Trophoblast cell (in vitro differentiated cells and primary cell): ENCODE results near the gene PSMA2.

ENCODE experiments used
- DNase-seq, 2 donors: peaks; one replicate each; pipeline ENCODE4 v3.0.0-alpha.2; 2016
- H2AFZ ChIP-seq: 2 replicates; pipeline ENCODE4 v1.6.1; 2013; ENCODE audit warnings: low read length, moderate library complexity, mild to moderate bottlenecking; ENCODE audit not compliant: insufficient read depth, poor library complexity
- H2AK5ac ChIP-seq: 2 replicates; pipeline ENCODE4 v1.6.1; 2013; ENCODE audit warnings: mild to moderate bottlenecking, low read length
- H2BK120ac ChIP-seq: 2 replicates; pipeline ENCODE4 v1.6.1; 2013; ENCODE audit warnings: low read length, mild to moderate bottlenecking, moderate library complexity; ENCODE audit not compliant: insufficient read depth, poor library complexity
- H2BK12ac ChIP-seq: 2 replicates; pipeline ENCODE4 v1.6.1; 2013; ENCODE audit warnings: mild to moderate bottlenecking, low read length, moderate library complexity
- H2BK5ac ChIP-seq: 2 replicates; pipeline ENCODE4 v1.6.1; 2013; ENCODE audit warnings: low read length, low read depth, moderate library complexity, mild to moderate bottlenecking; ENCODE audit not compliant: poor library complexity
- H3K14ac ChIP-seq: 2 replicates; pipeline ENCODE4 v1.6.1; 2013; ENCODE audit warnings: mild to moderate bottlenecking, low read length
- H3K18ac ChIP-seq: 2 replicates; pipeline ENCODE4 v1.6.1; 2013; ENCODE audit warnings: mild to moderate bottlenecking, low read length
- H3K23ac ChIP-seq: 2 replicates; pipeline ENCODE4 v1.6.1; 2013; ENCODE audit warnings: low read length
- H3K27ac ChIP-seq: 2 replicates; pipeline ENCODE4 v1.5.1; 2013; ENCODE audit warnings: low read depth, mild to moderate bottlenecking, inconsistent platforms, low read length, moderate library complexity
- H3K27me3 ChIP-seq: 2 replicates; pipeline ENCODE4 v1.6.1; 2013; ENCODE audit warnings: inconsistent platforms, mild to moderate bottlenecking, low read length, moderate library complexity; ENCODE audit not compliant: insufficient read depth
- H3K36me3 ChIP-seq, 2 experiments: 1 replicate in 1 of 2; 2 replicates in 1 of 2; pipeline ENCODE4 v1.6.1; 2013; ENCODE audit warnings: low read length in 2 of 2, mild to moderate bottlenecking in 2 of 2, moderate library complexity in 1 of 2; ENCODE audit not compliant: insufficient read depth in 2 of 2, control insufficient read depth in 1 of 2
- H3K4ac ChIP-seq: 2 replicates; pipeline ENCODE4 v1.6.1; 2013; ENCODE audit warnings: low read depth, mild to moderate bottlenecking, low read length, moderate library complexity
- H3K4me1 ChIP-seq, 2 experiments: 1 replicate in 1 of 2; 2 replicates in 1 of 2; pipeline ENCODE4 v1.6.1; 2013; ENCODE audit warnings: low read length in 2 of 2, mild to moderate bottlenecking in 2 of 2, moderate library complexity in 1 of 2; ENCODE audit not compliant: insufficient read depth in 2 of 2, control insufficient read depth in 1 of 2
- H3K4me2 ChIP-seq: 2 replicates; pipeline ENCODE4 v1.6.1; 2013; ENCODE audit warnings: inconsistent platforms, mild to moderate bottlenecking, low read length, moderate library complexity
- H3K4me3 ChIP-seq: 2 replicates; pipeline ENCODE4 v1.5.1; 2013; ENCODE audit warnings: mild to moderate bottlenecking, low read depth, low read length, inconsistent platforms
- H3K79me1 ChIP-seq: one replicate; pipeline ENCODE4 v1.6.1; 2013; ENCODE audit warnings: low read length
- H3K79me2 ChIP-seq: 2 replicates; pipeline ENCODE4 v1.6.1; 2013; ENCODE audit warnings: low read length, mild to moderate bottlenecking; ENCODE audit not compliant: control insufficient read depth, insufficient read depth, poor library complexity
- H3K9ac ChIP-seq: 2 replicates; pipeline ENCODE4 v1.6.1; 2013; ENCODE audit warnings: mild to moderate bottlenecking, low read length
- H3K9me3 ChIP-seq: 2 replicates; pipeline ENCODE4 v1.6.1; 2013; ENCODE audit warnings: low read depth, mild to moderate bottlenecking, control low read depth, inconsistent platforms, low read length; ENCODE audit not compliant: insufficient read depth
- H4K12ac ChIP-seq: 2 replicates; pipeline ENCODE4 v1.6.1; 2013; ENCODE audit warnings: low read depth, mild to moderate bottlenecking, low read length, moderate library complexity
- H4K8ac ChIP-seq: 2 replicates; pipeline ENCODE4 v1.6.1; 2013; ENCODE audit warnings: low read depth, mild to moderate bottlenecking, low read length, moderate library complexity
- H4K91ac ChIP-seq: one replicate; pipeline ENCODE4 v1.6.1; 2013; ENCODE audit warnings: low read depth, mild to moderate bottlenecking, low read length, moderate library complexity
- WGBS: extraction: QIAGEN DNeasy Blood & Tissue Kit; methylation state at CpG from one replicate; pipeline ENCODE4 v1.1.7; 2013; ENCODE audit warnings: missing lambda C conversion rate; ENCODE audit not compliant: insufficient read length, insufficient coverage; ENCODE audit errors: extremely low coverage; 5-methylcytosine and 5-hydroxymethylcytosine counted together

PSMA2 gene

DNA sequence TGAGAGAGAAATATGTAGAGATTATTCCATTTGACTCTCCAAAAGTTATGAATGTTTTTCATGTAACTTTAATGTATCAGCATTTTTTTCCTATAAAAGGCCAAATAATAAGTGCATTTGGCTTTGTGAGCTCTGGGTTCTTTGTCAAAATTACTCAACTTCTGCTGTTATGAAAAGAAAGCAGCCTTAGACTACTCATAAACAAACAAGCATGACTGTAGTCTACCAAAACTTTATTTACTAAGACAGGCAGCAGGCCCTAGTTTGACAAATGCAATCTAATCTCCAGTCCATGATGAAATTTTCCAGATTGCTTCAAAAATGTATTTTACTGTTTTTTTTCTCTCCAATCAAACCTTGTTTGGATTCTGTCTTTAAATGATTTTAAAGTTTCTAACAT lies 46.5 kb upstream of the PSMA2 start:
- H3K23ac ChIP-seq, result no peak overlapping the region
- no peak overlapping the region for H2BK120ac ChIP-seq
- no peak overlapping the region for H4K8ac ChIP-seq
- no peak overlapping the region for H2BK5ac ChIP-seq
- no peak overlapping the region for H3K18ac ChIP-seq
- H3K36me3 ChIP-seq, result no peaks in the 10 kb centered on the region
- H3K27me3 ChIP-seq, result no peaks in the 10 kb centered on the region
- DNase-seq, result no peak
- no peak overlapping the region for H3K4me2 ChIP-seq
- no peaks in the 10 kb centered on the region for H3K4me1 ChIP-seq
- H3K27ac ChIP-seq, result no peak overlapping the region
- H4K91ac ChIP-seq, result no peak overlapping the region
- H3K4me3 ChIP-seq, result no peak overlapping the region
- H2BK12ac ChIP-seq, result no peak overlapping the region
- H2AFZ ChIP-seq, result no peak overlapping the region
- H3K79me2 ChIP-seq, result no peaks in the 10 kb centered on the region
- H3K9me3 ChIP-seq, result no peaks in the 10 kb centered on the region
- H3K4ac ChIP-seq, result no peak overlapping the region
- no peaks in the 10 kb centered on the region for H3K79me1 ChIP-seq
- H3K14ac ChIP-seq, result no peak overlapping the region
- H4K12ac ChIP-seq, result no peak overlapping the region
- H3K9ac ChIP-seq, result no peak overlapping the region
- H2AK5ac ChIP-seq, result no peak overlapping the region

- H2BK5ac ChIP-seq, result no peak overlapping the region
- H3K36me3 ChIP-seq, result no peaks in the 10 kb centered on the region
- H3K18ac ChIP-seq, result no peak overlapping the region
- WGBS, result no CpG with 5 or more reads among the region's 3 CpGs
- no peak overlapping the region for H3K4me3 ChIP-seq
- H3K23ac ChIP-seq, result no peak overlapping the region
- H2BK120ac ChIP-seq, result no peak overlapping the region
- no peak overlapping the region for H2BK12ac ChIP-seq
- no peaks in the 10 kb centered on the region for H3K4me1 ChIP-seq
- no peak overlapping the region for H2AFZ ChIP-seq
- H3K79me1 ChIP-seq, result no peaks in the 10 kb centered on the region
- H4K8ac ChIP-seq, result no peak overlapping the region
- H3K79me2 ChIP-seq, result no peaks in the 10 kb centered on the region
- DNase-seq, result no peak
- H4K12ac ChIP-seq, result no peak overlapping the region
- no peak overlapping the region for H2AK5ac ChIP-seq
- no peak overlapping the region for H3K27ac ChIP-seq
- no peak overlapping the region for H3K9ac ChIP-seq
- H4K91ac ChIP-seq, result no peak overlapping the region
- no peaks in the 10 kb centered on the region for H3K27me3 ChIP-seq
- no peaks in the 10 kb centered on the region for H3K9me3 ChIP-seq
- no peak overlapping the region for H3K4ac ChIP-seq
- no peak overlapping the region for H3K14ac ChIP-seq
- H3K4me2 ChIP-seq, result no peak overlapping the region
These were observed 44.4 kb upstream of the PSMA2 start for GRCh38 chr7:42976371-42976770.

GRCh38 chr7:42972699-42973500 lies 40.9 kb upstream of the PSMA2 start:
- no peak overlapping the region for H2AK5ac ChIP-seq
- H3K4me1 ChIP-seq, result no peaks in the 10 kb centered on the region
- H3K4me3 ChIP-seq, result no peak overlapping the region
- no peak overlapping the region for H4K8ac ChIP-seq
- no peak overlapping the region for H2BK12ac ChIP-seq
- no peak overlapping the region for H4K91ac ChIP-seq
- no peak overlapping the region for H4K12ac ChIP-seq
- H3K9me3 ChIP-seq, result no peaks in the 10 kb centered on the region
- H3K4ac ChIP-seq, result no peak overlapping the region
- no CpG with 5 or more reads among the region's 5 CpGs for WGBS
- no peaks in the 10 kb centered on the region for H3K79me1 ChIP-seq
- no peak overlapping the region for H3K4me2 ChIP-seq
- no peak overlapping the region for H3K14ac ChIP-seq
- no peak overlapping the region for H3K9ac ChIP-seq
- no peaks in the 10 kb centered on the region for H3K79me2 ChIP-seq
- H2AFZ ChIP-seq, result no peak overlapping the region
- no peaks in the 10 kb centered on the region for H3K36me3 ChIP-seq
- no peaks in the 10 kb centered on the region for H3K27me3 ChIP-seq
- no peak overlapping the region for H3K23ac ChIP-seq
- no peak overlapping the region for H3K18ac ChIP-seq
- H2BK120ac ChIP-seq, result no peak overlapping the region
- no peak overlapping the region for H2BK5ac ChIP-seq
- H3K27ac ChIP-seq, result no peak overlapping the region
- no peak for DNase-seq

DNA sequence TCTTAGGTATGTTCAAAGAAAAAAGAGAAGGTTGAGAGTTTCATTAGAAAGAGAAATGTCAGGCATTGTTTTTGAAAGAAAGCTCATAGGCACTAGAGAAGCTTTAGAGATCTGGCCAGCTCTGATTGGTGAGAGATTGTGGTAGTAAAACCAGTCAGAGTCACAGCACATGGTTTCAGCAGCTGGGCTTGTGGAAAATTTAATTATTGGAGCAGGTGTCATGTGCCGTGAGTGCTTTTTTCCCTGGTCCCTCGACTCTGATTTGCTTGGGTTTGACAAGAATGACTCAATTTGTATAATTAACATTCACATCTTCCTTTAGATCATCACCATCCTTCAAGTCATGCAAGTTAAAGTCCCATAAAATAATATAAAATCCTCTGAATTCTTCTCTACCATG lies 35.4 kb upstream of the PSMA2 start:
- Histone ChIP-seq H3K9ac (no peak overlapping the region), H3K79me2 (no peaks in the 10 kb centered on the region), H2AK5ac (no peak overlapping the region), H3K4ac (no peak overlapping the region), H4K8ac (no peak overlapping the region), H4K12ac (no peak overlapping the region), H3K4me3 (no peak overlapping the region), H2BK12ac (no peak overlapping the region), H2AFZ (no peak overlapping the region), H3K27me3 (no peaks in the 10 kb centered on the region), H3K4me1 (peaks cover 5 to 8% of the 10 kb centered on the region in 2 experiments), H2BK120ac (no peak overlapping the region), H3K14ac (no peak overlapping the region), H3K27ac (no peak overlapping the region), H3K9me3 (no peaks in the 10 kb centered on the region), H3K4me2 (no peak overlapping the region), H2BK5ac (no peak overlapping the region), H3K79me1 (no peaks in the 10 kb centered on the region), H4K91ac (no peak overlapping the region), H3K36me3 (no peaks in the 10 kb centered on the region), H3K23ac (no peak overlapping the region), H3K18ac (no peak overlapping the region)
- WGBS, result no CpG with 5 or more reads among the region's 2 CpGs
- DNase-seq, result no peak
